HG03432 (cell line): ENCODE results near the gene CMSS1.
"Not testable (repeated sequence)": the region's sequence is repeated elsewhere in the genome, so short reads cannot be mapped to it uniquely, and the experiment has no call there.

Source experiments
- ATAC-seq: cut with Tn5 transposase; IDR thresholded peaks from one replicate; pipeline ENCODE4 v1.9.1; 2021; ENCODE audit warnings: mild to moderate bottlenecking, moderate library complexity; ENCODE audit not compliant: unreplicated experiment

CMSS1 gene

GRCh38 chr3:99810403-99810802, 7.3 kb upstream of the CMSS1 start:
- no peak for ATAC-seq

- ATAC-seq: no peak
These were observed 620 bp upstream of the CMSS1 start for GRCh38 chr3:99817047-99817436.

GRCh38 chr3:99818818-99819217, 1.2 kb downstream of the CMSS1 start:
- no peak for ATAC-seq

- ATAC-seq: no peak
These were observed 6.4 kb downstream of the CMSS1 start for GRCh38 chr3:99823723-99824711.

- ATAC-seq: no peak
These were observed 7.5 kb downstream of the CMSS1 start for GRCh38 chr3:99825004-99825640.

DNA sequence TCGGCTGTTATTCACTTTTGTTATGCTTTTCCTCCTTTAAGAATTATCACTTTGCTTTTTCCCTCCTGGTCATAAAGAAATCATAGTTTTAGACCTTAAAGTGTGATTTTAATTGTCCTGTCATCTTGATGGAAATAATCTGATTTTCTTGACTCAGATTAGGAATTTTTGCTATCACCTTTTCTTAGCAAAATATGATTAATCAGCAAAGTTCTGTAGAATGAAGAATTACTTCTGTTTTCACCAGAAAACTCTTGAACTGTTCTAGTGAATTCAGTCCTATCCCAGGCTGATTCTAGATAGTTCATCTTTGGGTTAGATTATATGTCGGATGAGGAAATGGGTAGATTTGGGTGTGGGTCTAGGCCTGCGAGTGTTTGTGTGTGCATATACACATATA, 12.2 kb downstream of the CMSS1 start:
- ATAC-seq: no peak

- no peak for ATAC-seq
These were observed 16.0 kb downstream of the CMSS1 start for GRCh38 chr3:99833617-99834205.

DNA sequence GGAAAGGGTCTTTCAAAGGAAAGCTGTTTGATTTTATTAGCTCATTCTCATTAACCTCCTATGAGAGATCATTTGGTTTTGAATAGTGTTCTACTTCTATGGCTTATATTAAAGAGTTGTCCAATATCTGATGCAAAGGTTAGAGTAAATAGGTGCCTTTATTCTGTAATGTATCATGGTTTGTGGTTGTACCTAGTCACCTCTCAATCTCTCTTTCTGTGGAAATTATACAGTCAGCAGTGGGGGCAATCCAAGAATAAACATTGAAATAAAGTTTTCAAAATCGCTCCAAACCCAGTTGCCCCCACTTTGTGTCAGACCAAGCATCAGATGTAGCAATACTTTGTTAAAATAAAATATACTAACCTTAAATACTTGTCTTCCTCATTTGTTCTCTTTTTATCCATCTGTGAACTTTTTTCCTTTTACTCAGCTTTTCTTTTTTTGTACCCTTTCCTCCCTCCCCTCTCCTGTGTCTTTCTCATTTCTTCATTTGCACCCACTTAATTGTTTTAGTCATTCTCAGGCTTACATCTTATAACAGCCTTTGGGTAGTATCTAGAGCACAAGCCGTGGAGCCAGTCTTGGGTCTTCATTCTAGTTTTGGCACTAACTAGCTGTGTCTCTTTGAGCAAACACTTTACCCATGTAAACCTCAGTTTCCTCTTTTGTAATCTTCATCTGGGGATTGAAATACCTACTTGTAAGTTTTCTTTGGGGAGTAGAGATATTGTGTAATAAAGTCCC, 16.7 kb downstream of the CMSS1 start:
- no peak for ATAC-seq

DNA sequence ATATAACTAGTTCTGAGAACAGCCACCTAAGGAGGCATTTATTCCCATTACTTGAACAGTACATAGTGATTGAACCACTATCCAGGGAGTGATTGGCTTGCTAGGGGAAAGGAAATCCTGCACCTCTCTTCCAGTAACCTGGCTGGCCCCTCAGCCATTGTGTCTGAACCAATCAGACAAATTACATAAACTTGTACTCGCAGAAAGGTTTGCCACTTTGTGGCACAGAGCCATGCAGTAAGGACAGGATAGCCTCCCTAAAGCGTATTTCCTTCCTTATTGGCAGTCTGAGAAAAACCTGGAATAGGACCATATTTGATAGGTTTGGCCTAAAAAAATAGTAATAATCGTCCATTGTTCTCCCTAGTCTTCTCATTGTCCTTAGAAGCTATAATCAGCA, 19.0 kb downstream of the CMSS1 start:
- no peak for ATAC-seq

DNA sequence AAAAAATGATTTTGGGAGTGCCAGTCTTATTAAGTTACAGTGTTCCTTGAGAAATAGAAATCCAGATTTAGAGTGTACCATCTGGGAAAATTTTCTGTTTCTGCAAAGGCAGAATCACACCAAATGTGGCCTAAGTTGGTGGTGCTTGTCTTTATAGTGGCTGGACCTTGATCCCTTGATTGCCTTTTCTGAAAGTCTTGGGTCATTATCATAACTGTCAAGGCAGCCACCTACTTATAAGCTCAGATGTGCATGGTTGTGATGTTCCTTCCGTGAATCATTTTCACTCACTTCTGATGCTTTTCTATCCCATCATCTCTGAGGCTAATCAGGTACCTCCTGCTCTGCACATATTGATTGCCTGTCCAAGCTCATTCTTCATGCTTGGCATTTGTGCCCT, 20.1 kb downstream of the CMSS1 start:
- no peak for ATAC-seq

DNA sequence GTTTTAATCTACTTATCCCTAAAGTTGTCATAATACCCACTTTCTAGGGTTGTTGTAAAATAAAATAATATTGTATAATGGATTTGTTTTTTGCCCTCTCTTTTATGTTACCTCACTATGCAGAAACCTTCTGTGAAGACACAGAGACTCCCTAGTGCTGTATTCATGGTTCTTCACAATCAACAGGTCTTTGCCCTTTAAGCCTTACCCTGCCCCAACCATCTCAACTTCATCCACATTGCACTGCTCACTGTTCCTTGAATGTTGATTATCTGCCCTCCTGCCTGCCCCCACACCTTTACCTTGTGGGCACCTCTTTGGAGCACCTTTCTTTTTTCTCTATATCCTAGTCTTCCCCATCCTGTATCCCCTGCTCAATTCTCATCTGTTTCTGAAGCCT, 21.1 kb downstream of the CMSS1 start:
- no peak for ATAC-seq

DNA sequence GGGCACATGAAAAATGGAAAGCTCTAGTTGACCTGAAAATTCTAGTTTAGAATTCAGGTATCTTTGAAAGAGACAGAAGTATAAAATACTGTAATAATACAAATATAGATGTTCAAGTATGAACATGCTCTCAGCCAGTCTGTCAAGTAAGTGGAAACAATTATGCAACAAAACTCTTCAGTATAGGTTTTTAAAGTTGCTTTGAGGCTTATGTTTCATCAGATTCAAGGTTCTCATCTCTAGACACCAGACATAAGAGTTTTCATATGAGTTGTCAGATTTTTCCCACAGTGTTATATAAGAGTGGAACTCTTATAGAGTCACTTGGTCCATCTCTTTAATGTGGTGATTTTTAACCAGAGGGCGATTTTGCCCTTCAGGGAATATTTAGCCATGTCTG, 22.0 kb downstream of the CMSS1 start:
- no peak for ATAC-seq

GRCh38 chr3:99841949-99842348, 24.3 kb downstream of the CMSS1 start:
- not testable (repeated sequence) for ATAC-seq

DNA sequence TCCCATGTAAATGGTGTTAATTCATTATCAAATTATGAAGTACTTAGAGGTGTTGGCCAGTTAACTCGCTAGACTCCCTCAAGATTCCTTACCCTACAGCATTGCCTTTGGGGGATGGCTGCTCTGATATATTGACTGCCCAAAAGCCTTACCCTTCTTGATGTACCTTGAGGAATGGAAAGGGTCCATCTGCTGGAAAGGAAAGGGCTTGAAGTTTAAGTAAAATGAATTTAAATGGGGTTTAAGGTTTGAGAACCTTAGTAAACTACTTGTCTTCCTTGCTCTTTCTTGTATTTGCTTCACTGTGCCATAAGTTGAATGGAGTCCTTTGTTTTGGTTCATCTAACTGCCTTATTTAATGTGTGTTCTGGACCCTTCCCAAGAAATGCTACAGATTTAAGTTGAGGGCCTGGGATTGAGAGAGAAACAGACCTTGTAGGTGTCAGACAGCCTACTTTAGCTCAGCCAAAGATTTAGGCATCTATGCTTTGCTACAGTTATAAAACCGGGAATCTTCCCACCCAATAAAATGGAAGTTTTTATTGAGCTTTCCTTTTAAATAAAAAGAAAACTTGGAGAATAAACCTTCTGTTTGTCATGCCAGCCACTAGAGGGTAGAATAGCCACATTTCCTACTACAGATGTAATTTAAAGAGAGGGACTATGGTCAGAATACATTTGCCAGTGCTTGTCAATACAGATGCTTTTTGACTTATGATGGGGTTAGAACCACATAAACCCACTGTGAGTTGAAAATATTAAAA, 25.3 kb downstream of the CMSS1 start:
- ATAC-seq: no peak

- no peak for ATAC-seq
These were observed 26.1 kb downstream of the CMSS1 start for GRCh38 chr3:99843590-99844258.

GRCh38 chr3:99845331-99845730, 27.7 kb downstream of the CMSS1 start:
- ATAC-seq: no peak

DNA sequence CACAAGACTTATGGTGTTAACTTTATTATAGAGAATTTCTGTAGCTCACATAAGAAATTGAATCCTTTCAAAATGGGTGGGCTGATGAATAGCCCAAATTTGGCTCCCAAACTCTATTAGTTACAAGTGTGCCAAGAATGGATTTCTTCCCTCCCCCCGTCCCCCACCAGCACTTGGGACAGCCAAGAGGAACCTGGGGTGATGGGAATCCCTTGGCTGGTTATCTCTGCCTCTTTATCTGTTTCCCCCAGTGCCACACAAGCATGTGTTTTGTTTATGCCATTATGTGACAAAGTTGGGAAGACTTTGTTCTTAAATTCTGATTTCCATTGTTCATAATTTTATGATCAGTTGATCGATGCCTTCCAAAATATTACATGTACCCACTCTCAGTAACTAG, 28.3 kb downstream of the CMSS1 start:
- no peak for ATAC-seq

DNA sequence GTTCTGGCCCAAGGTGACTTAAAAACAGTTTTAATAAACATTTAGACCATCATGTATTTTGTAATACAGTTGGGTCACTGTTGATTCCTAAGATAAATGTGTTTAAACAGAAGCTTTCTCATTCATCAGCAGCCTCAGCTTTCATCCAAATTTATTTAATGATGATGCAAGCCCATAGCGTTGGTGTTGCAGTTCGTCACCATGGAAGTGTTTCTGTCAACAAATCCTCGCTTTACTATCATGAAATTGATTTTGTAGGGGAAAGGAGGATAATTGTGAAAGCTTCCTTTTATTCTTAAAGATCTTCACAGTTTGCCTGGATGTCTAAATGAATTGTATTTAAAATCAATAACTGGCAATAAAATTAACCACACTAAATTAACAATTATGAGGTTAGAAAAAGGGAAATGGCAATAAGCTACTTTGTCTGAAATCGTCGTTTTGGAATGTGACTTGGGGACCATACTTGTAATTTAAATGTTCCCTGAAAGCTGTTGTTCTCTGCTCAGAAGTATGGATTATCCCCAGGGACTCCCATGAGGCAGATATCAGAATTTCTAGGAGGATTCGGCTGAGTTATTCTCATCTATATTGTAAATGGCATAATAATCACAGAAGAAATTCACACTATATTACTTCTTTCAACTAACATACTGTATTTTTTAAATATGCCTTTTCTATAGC, 29.0 kb downstream of the CMSS1 start:
- no peak for ATAC-seq

GRCh38 chr3:99848433-99848832, 30.8 kb downstream of the CMSS1 start:
- ATAC-seq: no peak
